Stimulated activated CD4-positive, alpha-beta T cell treated with anti-CD3 and anti-CD28 coated beads, Interleukin-4, amount 100 ng/mL, for 48 hours (primary cell): ENCODE data around the gene RFX7.
"Not testable (repeated sequence)": the region's sequence is repeated elsewhere in the genome, so short reads cannot be mapped to it uniquely, and the experiment has no call there.

Experiments
- DNase-seq, 2 donors: peaks; one replicate each; pipeline ENCODE4 v3.0.0-alpha.2; 2020; ENCODE audit warnings: low read depth in 2 of 2

Gene RFX7

GRCh38 chr15:56243163-56244037 is at the start of gene RFX7:
Gene RFX7 (minus strand): TSS chr15:56243879. CDS start chr15:56243285, 594 bp downstream.
- DNase-seq = peak; percentile 54 to 60

DNA sequence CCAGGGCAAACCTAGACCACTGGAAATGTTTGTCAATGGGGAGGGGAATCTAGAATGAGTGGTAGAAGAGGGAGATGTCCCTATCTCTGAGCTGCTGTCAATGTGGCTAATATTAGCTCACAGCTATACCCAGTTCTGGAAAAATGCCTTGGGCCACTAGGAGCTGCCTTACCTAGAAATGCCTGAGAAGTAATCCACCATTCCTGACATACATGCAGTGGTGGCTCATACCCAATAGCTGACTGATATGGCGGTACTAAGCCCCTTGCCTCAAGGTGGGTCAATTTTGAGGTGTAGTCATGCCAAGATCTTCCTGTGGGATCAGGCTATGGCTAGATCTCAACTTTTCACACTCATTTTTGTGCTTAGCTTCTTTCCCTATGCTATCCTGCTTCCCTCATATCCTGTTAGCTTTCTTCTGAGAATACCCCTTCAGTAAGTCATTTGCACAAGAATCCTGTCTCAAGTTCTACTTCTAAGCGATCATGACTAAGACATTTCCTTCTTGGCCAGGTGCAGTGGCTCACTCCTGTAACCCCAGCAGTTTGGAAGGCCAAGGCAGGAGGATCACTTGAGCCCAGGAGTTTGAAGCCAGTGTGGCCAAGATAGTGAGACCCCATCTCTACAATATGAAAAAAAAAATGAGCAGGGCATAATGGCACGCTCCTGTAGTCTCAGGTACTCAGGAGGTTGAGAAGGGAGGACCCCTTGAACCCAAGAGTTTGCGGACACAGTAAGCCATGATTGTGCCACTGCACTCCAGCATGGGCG is 49.1 kb upstream of the RFX7 start:
- no peak for DNase-seq

- no peak for DNase-seq
These were observed 48.1 kb upstream of the RFX7 start for GRCh38 chr15:56291741-56292140.

GRCh38 chr15:56286213-56286612 is 42.5 kb upstream of the RFX7 start:
- no peak for DNase-seq

- DNase-seq = no peak
These were observed 37.5 kb upstream of the RFX7 start for GRCh38 chr15:56281145-56281544.

- no peak for DNase-seq
These were observed 30.0 kb upstream of the RFX7 start for GRCh38 chr15:56273724-56274123.

GRCh38 chr15:56272454-56272853 is 28.8 kb upstream of the RFX7 start:
- DNase-seq = no peak

GRCh38 chr15:56266465-56266864 is 22.8 kb upstream of the RFX7 start:
- not testable (repeated sequence) for DNase-seq

GRCh38 chr15:56261854-56262509 is 18.3 kb upstream of the RFX7 start:
- DNase-seq = no peak

- not testable (repeated sequence) for DNase-seq
These were observed 13.6 kb upstream of the RFX7 start for GRCh38 chr15:56257306-56257705.

- DNase-seq = no peak
These were observed 10.6 kb upstream of the RFX7 start for GRCh38 chr15:56254265-56254664.

DNA sequence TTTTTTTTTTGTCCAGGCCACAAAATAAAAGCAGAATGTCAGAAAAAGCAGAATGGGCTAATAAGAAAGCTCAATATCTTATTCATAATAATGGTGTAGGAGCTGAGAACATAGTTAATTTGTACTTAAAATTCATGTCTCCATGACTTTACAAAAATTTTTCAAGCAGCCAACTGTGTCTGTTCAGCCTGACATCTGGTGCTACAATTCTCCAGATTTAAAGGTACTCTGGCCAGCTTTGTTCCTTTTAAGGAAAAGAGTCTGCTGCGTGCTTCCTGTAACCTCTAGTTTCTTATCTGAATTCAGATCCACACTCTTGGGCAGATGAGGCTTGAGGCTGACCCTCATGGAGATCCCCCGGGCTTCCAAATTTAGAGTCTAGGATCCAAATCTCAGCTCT is 8.7 kb upstream of the RFX7 start:
- DNase-seq = no peak

GRCh38 chr15:56251315-56252095 is 7.8 kb upstream of the RFX7 start:
- DNase-seq = no peak

DNA sequence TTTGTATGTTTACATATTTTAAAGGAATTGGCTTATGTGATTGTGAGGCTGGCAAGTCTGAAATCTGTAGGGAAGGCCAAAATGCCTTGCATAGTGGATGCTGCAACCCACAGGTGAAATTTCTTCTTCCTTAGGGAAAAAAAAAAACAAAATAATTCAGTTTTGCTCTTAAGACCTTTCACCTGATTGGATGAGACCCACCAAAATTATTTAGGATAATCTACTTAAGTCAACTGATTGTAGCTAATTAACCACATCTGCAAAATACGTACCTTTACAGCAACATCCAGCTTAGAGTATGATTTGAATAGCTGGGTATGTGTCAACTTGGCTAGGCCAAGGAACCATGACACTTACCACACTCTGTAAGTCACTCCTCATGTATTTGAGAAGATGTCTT is 6.9 kb upstream of the RFX7 start:
- no peak for DNase-seq

GRCh38 chr15:56249092-56249491 is 5.4 kb upstream of the RFX7 start:
- DNase-seq = no peak

- no peak for DNase-seq
These were observed 4.8 kb upstream of the RFX7 start for GRCh38 chr15:56248311-56248992.

DNA sequence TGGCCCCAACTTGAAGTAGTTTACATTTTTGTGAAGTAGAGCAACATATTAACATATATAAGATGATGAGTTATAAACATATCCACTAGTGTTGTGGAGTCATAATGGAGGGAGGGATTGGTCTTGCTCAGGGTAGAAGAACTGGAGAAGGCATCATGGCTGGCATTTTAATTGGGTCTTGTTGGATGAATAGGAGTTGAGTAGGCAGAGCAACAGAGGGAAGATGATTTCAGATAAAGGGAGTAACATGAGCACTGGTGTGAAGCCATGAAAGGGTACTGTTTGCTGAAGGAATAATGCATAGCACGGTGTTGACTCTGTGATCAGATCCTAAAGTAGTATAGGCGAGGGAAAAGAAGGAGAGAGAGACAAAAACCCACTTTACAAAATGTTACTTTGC is 3.6 kb upstream of the RFX7 start:
- no peak for DNase-seq

DNA sequence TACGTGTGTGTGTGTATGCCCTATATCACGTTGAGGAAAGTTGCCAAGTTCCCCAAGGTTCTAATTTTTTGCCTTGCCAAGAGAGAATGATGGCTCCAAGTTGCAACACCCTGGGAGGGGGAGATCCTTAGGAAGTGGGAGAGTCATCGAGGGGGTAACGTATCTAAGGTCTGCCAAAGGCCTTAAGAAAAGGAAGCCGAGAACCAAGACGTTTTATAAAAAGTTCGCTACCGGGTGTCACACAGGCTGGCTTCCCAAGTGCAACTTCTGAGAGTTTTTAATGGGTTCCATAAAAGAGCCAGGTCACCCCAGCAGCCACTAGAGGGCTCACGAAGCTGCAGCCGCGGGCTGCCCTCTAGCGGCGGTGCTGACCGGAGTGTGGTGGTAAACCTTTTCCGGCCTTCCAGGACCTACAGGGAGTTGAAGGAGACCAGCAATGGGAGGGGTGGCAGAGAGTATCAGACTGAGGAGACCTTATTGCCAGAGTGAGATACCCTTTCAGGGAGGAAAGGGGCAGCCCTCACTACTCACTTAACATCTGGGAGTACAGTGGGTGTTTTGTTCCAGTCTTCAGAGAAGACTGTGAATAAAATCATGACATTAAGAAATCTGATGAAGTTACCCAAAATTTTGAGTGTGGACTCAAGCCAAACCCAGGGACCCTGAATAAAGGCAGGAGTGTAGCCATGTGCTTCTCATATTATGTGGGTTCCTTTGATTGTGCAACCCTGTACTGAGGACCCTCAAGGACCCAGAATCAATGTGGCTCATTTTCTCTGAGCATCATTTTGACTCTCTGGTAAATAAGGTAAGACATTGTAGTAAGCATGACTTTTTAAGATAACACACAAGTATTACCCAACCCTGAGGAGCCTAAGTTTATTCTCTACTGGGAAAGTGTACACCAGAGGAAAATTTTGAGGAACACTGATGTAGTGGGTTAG is 2.5 kb upstream of the RFX7 start:
- DNase-seq = peak; percentile 82 to 85

GRCh38 chr15:56244811-56245576 is 1.3 kb upstream of the RFX7 start:
- DNase-seq = peak; percentile 26 to 55
